Loucy (cell line): ENCODE data around the gene ABHD17A.

Experiments
- H2AFZ ChIP-seq: fragments of 200-600 bp; sonication (generic); 2 replicates; pipeline ENCODE4 v1.6.0; 2016; ENCODE audit warnings: antibody characterized with exemption, mild to moderate bottlenecking, low read length, moderate library complexity
- H3F3A ChIP-seq: fragments of 200-600 bp; 2 replicates; pipeline ENCODE4 v1.6.0; 2016; ENCODE audit warnings: antibody characterized with exemption, low read depth, mild to moderate bottlenecking
- H3K27me3 ChIP-seq: fragments of 200-600 bp; sonication (generic); 2 replicates; pipeline ENCODE4 v1.6.1; 2014; ENCODE audit warnings: low read length, mild to moderate bottlenecking; ENCODE audit not compliant: insufficient read depth, poor library complexity, severe bottlenecking
- H3K36me3 ChIP-seq: fragments of 200-600 bp; sonication (generic); 2 replicates; pipeline ENCODE4 v1.6.1; 2016; ENCODE audit warnings: low read length; ENCODE audit not compliant: insufficient read depth
- H3K4me1 ChIP-seq: fragments of 200-600 bp; sonication (generic); 2 replicates; pipeline ENCODE4 v1.5.1; 2014; ENCODE audit warnings: low read length, mild to moderate bottlenecking; ENCODE audit not compliant: insufficient read depth, poor library complexity, severe bottlenecking
- H3K4me2 ChIP-seq: fragments of 200-600 bp; sonication (generic); 2 replicates; pipeline ENCODE4 v1.6.0; 2014; ENCODE audit warnings: antibody characterized with exemption, low read length, low read depth, mild to moderate bottlenecking; ENCODE audit not compliant: poor library complexity, severe bottlenecking
- H3K4me3 ChIP-seq: fragments of 200-600 bp; sonication (generic); 2 replicates; pipeline ENCODE4 v1.5.1; 2014; ENCODE audit warnings: low read length, mild to moderate bottlenecking, mixed read lengths; ENCODE audit not compliant: poor library complexity, severe bottlenecking
- H3K79me2 ChIP-seq: fragments of 200-600 bp; sonication (generic); 2 replicates; pipeline ENCODE4 v1.6.1; 2014; ENCODE audit warnings: low read length; ENCODE audit not compliant: insufficient read depth
- H3K9ac ChIP-seq: fragments of 200-600 bp; sonication (generic); 2 replicates; pipeline ENCODE4 v1.6.0; 2014; ENCODE audit warnings: mild to moderate bottlenecking, low read depth, low read length, moderate library complexity; ENCODE audit not compliant: poor library complexity, severe bottlenecking
- H3K9me2 ChIP-seq: fragments of 200-600 bp; sonication (generic); replicated peaks from 2 replicates; pipeline ENCODE4 v1.6.1; 2016; ENCODE audit warnings: low read depth, low read length, mixed read lengths
- H3K9me3 ChIP-seq: fragments of 200-600 bp; sonication (generic); 2 replicates; pipeline ENCODE4 v1.6.1; 2014; ENCODE audit warnings: mild to moderate bottlenecking, antibody characterized with exemption, low read length, low read depth; ENCODE audit not compliant: insufficient read depth
- H4K20me1 ChIP-seq: fragments of 200-600 bp; sonication (generic); 2 replicates; pipeline ENCODE4 v1.6.0; 2014; ENCODE audit warnings: antibody characterized with exemption, low read length, mild to moderate bottlenecking; ENCODE audit not compliant: insufficient read depth, poor library complexity, severe bottlenecking
- EZH2phosphoT487 ChIP-seq: fragments of 200-600 bp; IDR thresholded peaks from 2 replicates; pipeline ENCODE4 v1.6.1; 2018; ENCODE audit warnings: antibody characterized with exemption, mild to moderate bottlenecking, moderate library complexity, borderline replicate concordance
- TF ChIP-seq, protein P1 (sequence below): fragments of 200-600 bp; sonication (generic); conservative IDR thresholded peaks from 2 replicates; pipeline ENCODE4 v1.5.1; 2014; ENCODE audit warnings: mild to moderate bottlenecking, antibody characterized with exemption, low read length

Gene ABHD17A

GRCh38 chr19:1921326-1921725, 36.0 kb upstream of the ABHD17A start:
- Histone ChIP-seq H3K27me3 (no peaks in the 10 kb centered on the region), H3K36me3 (peaks cover 4% of the 10 kb centered on the region; the same call in 1 of the 2 replicates), H3K79me2 (no peaks in the 10 kb centered on the region), H2AFZ (no peak overlapping the region), H3K4me3 (no peak overlapping the region), H3K4me2 (no peak overlapping the region), H4K20me1 (no peaks in the 10 kb centered on the region), H3K9me3 (no peaks in the 10 kb centered on the region), H3K9me2 (no peaks in the 10 kb centered on the region), H3K9ac (no peak overlapping the region), H3K4me1 (no peaks in the 10 kb centered on the region), H3F3A (no peaks in the 10 kb centered on the region)
- no peak for TF ChIP-seq EZH2phosphoT487
- TF ChIP-seq, protein P1, sequence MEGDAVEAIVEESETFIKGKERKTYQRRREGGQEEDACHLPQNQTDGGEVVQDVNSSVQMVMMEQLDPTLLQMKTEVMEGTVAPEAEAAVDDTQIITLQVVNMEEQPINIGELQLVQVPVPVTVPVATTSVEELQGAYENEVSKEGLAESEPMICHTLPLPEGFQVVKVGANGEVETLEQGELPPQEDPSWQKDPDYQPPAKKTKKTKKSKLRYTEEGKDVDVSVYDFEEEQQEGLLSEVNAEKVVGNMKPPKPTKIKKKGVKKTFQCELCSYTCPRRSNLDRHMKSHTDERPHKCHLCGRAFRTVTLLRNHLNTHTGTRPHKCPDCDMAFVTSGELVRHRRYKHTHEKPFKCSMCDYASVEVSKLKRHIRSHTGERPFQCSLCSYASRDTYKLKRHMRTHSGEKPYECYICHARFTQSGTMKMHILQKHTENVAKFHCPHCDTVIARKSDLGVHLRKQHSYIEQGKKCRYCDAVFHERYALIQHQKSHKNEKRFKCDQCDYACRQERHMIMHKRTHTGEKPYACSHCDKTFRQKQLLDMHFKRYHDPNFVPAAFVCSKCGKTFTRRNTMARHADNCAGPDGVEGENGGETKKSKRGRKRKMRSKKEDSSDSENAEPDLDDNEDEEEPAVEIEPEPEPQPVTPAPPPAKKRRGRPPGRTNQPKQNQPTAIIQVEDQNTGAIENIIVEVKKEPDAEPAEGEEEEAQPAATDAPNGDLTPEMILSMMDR: no peak

DNA sequence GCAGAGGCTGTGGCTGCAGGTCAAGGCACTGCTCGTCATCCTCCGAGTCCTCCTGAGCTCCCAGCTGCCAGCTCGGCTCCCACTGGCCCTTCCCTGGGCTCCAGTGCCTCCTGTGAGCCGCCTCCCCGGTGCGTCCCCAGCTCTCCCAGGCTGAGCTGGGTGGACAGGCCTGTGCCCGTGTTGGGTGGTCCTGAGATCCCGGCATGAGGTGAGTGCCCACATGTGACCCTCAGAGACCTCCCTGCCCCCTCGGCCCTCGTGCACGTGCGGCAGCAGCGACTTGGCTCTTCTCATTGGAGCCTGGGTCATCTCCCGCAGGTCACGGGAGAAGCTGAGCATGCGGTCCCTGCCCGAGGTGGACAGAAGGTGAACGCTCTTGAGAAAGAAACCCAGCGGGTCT, 35.3 kb upstream of the ABHD17A start:
- Histone ChIP-seq H3K4me3 (no peak overlapping the region), H3K27me3 (no peaks in the 10 kb centered on the region), H4K20me1 (no peaks in the 10 kb centered on the region), H3F3A (no peaks in the 10 kb centered on the region), H3K9ac (no peak overlapping the region), H3K9me3 (no peaks in the 10 kb centered on the region), H3K9me2 (no peaks in the 10 kb centered on the region), H2AFZ (no peak overlapping the region), H3K36me3 (peaks cover 4% of the 10 kb centered on the region; the same call in 1 of the 2 replicates), H3K79me2 (no peaks in the 10 kb centered on the region), H3K4me1 (no peaks in the 10 kb centered on the region), H3K4me2 (no peak overlapping the region)
- TF ChIP-seq EZH2phosphoT487: no peak
- TF ChIP-seq, protein P1: no peak

- H4K20me1 ChIP-seq: no peaks in the 10 kb centered on the region
- peaks cover 4% of the 10 kb centered on the region; the same call in 1 of the 2 replicates for H3K36me3 ChIP-seq
- H3K4me1 ChIP-seq: no peaks in the 10 kb centered on the region
- no peak overlapping the region for H2AFZ ChIP-seq
- H3K9ac ChIP-seq: no peak overlapping the region
- no peak overlapping the region for H3K4me2 ChIP-seq
- H3K79me2 ChIP-seq: no peaks in the 10 kb centered on the region
- H3K9me3 ChIP-seq: no peaks in the 10 kb centered on the region
- no peaks in the 10 kb centered on the region for H3K9me2 ChIP-seq
- no peaks in the 10 kb centered on the region for H3K27me3 ChIP-seq
- H3K4me3 ChIP-seq: no peak overlapping the region
- TF ChIP-seq, protein P1: no peak
- no peak for TF ChIP-seq EZH2phosphoT487
- H3F3A ChIP-seq: no peaks in the 10 kb centered on the region
Measured at GRCh38 chr19:1918975-1919374, 33.7 kb upstream of the ABHD17A start.
